VCaP (cell line): ENCODE results near the gene TUBGCP3.

Experiments used
- H3K27ac ChIP-seq: fragments of 450-650 bp; 2 replicates; pipeline ENCODE4 v1.5.1; 2017
- TF ChIP-seq, protein P1 (sequence below): fragments of 450-650 bp; conservative IDR thresholded peaks from 2 replicates; pipeline ENCODE4 v1.5.1; 2017; ENCODE audit warnings: mild to moderate bottlenecking, moderate library complexity

TUBGCP3 gene

DNA sequence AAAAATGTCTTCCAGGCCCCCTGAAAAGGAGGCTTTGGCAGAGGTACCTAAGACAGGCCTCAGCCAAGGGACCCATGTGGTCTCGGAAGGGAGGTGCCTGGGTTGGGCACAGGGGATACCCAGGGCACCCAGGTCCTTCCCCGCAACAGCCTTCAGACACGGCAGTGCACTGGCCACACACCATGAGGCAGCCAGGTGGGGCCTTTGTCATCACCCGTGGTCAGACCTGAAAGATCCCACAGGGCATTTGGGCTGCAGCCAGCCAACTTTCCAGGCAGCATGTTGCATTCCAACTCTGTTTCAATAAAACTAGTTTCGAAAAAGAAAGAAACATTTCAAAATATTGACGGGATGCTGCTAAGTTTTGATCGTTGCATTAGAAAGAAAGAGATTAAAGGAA, 4.7 kb upstream of the TUBGCP3 start:
- TF ChIP-seq, protein P1, sequence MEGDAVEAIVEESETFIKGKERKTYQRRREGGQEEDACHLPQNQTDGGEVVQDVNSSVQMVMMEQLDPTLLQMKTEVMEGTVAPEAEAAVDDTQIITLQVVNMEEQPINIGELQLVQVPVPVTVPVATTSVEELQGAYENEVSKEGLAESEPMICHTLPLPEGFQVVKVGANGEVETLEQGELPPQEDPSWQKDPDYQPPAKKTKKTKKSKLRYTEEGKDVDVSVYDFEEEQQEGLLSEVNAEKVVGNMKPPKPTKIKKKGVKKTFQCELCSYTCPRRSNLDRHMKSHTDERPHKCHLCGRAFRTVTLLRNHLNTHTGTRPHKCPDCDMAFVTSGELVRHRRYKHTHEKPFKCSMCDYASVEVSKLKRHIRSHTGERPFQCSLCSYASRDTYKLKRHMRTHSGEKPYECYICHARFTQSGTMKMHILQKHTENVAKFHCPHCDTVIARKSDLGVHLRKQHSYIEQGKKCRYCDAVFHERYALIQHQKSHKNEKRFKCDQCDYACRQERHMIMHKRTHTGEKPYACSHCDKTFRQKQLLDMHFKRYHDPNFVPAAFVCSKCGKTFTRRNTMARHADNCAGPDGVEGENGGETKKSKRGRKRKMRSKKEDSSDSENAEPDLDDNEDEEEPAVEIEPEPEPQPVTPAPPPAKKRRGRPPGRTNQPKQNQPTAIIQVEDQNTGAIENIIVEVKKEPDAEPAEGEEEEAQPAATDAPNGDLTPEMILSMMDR: no peak

GRCh38 chr13:112592181-112592580, 4.2 kb upstream of the TUBGCP3 start:
- TF ChIP-seq, protein P1: no peak
- no peak overlapping the region for H3K27ac ChIP-seq

More for the DNA sequence above, 4.7 kb upstream of the TUBGCP3 start:
- H3K27ac ChIP-seq: no peak overlapping the region

- peak overlapping the region; percentile 88 for H3K27ac ChIP-seq
- TF ChIP-seq, protein P1: no peak
Observed at GRCh38 chr13:112588490-112589297, 741 bp upstream of the TUBGCP3 start.

GRCh38 chr13:112587212-112587763, 665 bp downstream of the TUBGCP3 start:
- H3K27ac ChIP-seq: peak overlapping the region; percentile 88
- TF ChIP-seq, protein P1: no peak

DNA sequence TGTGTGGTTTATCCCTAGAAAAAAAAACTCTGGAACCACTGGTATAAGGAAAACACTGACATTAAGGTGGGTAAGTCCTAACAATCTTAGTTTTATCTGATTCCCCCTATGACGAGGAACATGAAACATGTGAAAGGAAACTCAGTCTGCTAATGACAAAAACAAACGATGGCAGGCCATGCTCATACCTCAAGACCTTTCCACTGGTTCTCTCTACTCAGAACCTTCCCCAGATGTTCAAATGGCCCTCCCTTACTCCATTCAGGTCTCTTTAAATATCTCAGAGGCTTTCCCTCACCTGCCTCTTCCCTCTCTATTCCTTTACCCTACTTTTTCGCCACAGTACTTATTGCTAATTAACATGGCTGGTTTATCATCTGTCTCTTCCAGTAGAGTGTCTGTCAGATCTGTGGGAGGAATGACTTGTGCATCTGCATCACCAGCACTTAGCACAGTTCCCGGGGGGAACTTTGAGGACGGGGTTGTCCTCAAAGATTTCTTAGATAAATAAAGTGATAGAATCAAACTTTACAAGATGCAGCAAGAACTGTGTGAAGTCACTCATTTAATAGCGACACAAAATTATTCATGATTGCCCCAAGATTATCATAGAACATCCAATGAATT, 1.5 kb downstream of the TUBGCP3 start:
- H3K27ac ChIP-seq: peak overlapping the region; percentile 88; the same call in 1 of the 2 replicates
- TF ChIP-seq, protein P1: no peak

- no peak overlapping the region for H3K27ac ChIP-seq
- TF ChIP-seq, protein P1: no peak
Observed at GRCh38 chr13:112583592-112584277, 4.2 kb downstream of the TUBGCP3 start.

DNA sequence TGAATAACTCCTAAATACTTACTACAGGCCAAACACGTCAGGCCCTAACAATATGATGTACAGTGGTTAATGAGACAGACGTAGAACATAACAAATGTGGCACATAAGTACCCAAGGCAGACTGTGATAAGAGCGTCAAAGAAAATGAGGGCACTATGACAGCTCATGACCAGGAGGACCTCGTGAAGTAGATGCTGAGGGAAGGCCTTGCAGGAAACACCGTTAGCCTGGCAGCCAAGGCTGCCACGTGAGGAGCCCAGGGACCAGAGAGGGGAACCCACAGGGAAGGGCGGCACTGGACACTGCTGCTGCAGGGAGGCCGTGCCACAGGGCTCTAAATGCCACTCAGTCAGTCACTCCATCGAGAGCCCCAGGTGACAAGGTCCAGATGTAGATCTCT, 5.7 kb downstream of the TUBGCP3 start:
- TF ChIP-seq, protein P1: no peak
- H3K27ac ChIP-seq: no peak overlapping the region
